Neural cell (in vitro differentiated cells): ENCODE data around the gene LRMDA.

Source experiments
- CTCF ChIP-seq: fragments of 450-650 bp; IDR thresholded peaks from 2 replicates; pipeline ENCODE4 v1.5.1; 2014; ENCODE audit warnings: antibody characterized with exemption, mild to moderate bottlenecking, moderate library complexity; ENCODE audit not compliant: poor library complexity, severe bottlenecking
- EP300 ChIP-seq: fragments of 450-650 bp; conservative IDR thresholded peaks from 2 replicates; pipeline ENCODE4 v1.6.1; 2014; ENCODE audit warnings: antibody characterized with exemption, mild to moderate bottlenecking, moderate library complexity; ENCODE audit not compliant: poor library complexity, severe bottlenecking
- EZH2 ChIP-seq: fragments of 200-600, 300-800 bp; shearing (Covaris generic), sonication (generic); IDR thresholded peaks from 2 replicates; pipeline ENCODE4 v1.6.1; 2014; ENCODE audit warnings: antibody characterized with exemption, low read length, borderline replicate concordance, mild to moderate bottlenecking; ENCODE audit not compliant: insufficient read depth, poor library complexity, severe bottlenecking
- MXI1 ChIP-seq: fragments of 450-650 bp; conservative IDR thresholded peaks from 2 replicates; pipeline ENCODE4 v1.6.1; 2014; ENCODE audit warnings: antibody characterized with exemption, mild to moderate bottlenecking; ENCODE audit not compliant: poor library complexity, severe bottlenecking

GRCh38 chr10:75773813-75774782 is 342.7 kb downstream of the LRMDA start:
- TF ChIP-seq CTCF, result no peak
- TF ChIP-seq MXI1, result no peak
- no peak for TF ChIP-seq EP300
- TF ChIP-seq EZH2, result no peak
